ENCODE results near the gene NEO1. TPM values are rescaled to one million over a fixed set of nuclear protein-coding genes. Genes with fewer than 3 reads are reported as not detected.

Gene NEO1
- total RNA-seq, 1 donor from 2014 or later, result 30.3 TPM

DNA sequence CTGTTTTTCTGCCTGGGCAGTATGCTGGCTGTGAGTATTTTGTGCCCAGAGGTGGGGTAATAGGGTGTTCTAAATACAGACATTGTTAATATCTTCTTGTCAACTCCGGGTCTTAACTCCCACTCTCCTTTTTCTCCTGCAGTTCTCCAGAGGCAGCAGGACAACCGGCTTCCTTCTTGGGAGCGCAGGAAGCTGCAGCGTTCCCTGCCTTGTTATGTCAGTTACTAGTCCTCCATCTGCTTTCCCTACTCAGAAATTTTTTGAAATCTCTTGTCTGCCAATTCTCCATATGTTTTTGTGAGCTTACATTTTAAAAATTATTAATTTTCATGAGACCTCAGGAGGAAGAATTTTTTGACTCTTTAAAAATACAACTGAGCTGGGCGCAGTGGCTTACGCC is 67.2 kb downstream of the NEO1 start:
- Mint-ChIP-seq H3K27me3 (ENCODE audit: low read depth, unreplicated experiment) (no peaks in the 10 kb centered on the region), H3K4me3 (ENCODE audit: unreplicated experiment) (no peak overlapping the region), H3K4me1 (ENCODE audit: low read depth, unreplicated experiment) (no peaks in the 10 kb centered on the region), H3K27ac (ENCODE audit: unreplicated experiment) (peak overlapping the region; percentile 55), H3K36me3 (ENCODE audit: low read depth, unreplicated experiment) (no peaks in the 10 kb centered on the region), H3K9me3 (ENCODE audit: unreplicated experiment) (no peaks in the 10 kb centered on the region)
- Histone ChIP-seq H3K9ac (ENCODE audit: low read length) (no peak overlapping the region), H3K79me2 (ENCODE audit: insufficient read depth, low read length) (no peaks in the 10 kb centered on the region), H3K4me2 (ENCODE audit: low read length) (no peak overlapping the region), H3K9me3 (ENCODE audit: insufficient read depth, low read depth, low read length) (no peaks in the 10 kb centered on the region), H3K4me1 (ENCODE audit: insufficient read depth, low read length) (no peaks in the 10 kb centered on the region), H3K36me3 (ENCODE audit: insufficient read depth, low read length) (no peaks in the 10 kb centered on the region), H3K4me3 (ENCODE audit: insufficient read depth, low read depth, low read length) (no peak overlapping the region), H3K27ac (ENCODE audit: low read depth, low read length) (no peak overlapping the region), H4K20me1 (ENCODE audit: insufficient read depth, low read length) (no peaks in the 10 kb centered on the region), H2AFZ (ENCODE audit: low read depth, low read length) (no peak overlapping the region), H3K27me3 (ENCODE audit: insufficient read depth, low read length) (no peaks in the 10 kb centered on the region)
- no peak for FAIRE-seq
- no peak for DNase-seq (ENCODE audit: low read depth)
- TF ChIP-seq, protein P1, sequence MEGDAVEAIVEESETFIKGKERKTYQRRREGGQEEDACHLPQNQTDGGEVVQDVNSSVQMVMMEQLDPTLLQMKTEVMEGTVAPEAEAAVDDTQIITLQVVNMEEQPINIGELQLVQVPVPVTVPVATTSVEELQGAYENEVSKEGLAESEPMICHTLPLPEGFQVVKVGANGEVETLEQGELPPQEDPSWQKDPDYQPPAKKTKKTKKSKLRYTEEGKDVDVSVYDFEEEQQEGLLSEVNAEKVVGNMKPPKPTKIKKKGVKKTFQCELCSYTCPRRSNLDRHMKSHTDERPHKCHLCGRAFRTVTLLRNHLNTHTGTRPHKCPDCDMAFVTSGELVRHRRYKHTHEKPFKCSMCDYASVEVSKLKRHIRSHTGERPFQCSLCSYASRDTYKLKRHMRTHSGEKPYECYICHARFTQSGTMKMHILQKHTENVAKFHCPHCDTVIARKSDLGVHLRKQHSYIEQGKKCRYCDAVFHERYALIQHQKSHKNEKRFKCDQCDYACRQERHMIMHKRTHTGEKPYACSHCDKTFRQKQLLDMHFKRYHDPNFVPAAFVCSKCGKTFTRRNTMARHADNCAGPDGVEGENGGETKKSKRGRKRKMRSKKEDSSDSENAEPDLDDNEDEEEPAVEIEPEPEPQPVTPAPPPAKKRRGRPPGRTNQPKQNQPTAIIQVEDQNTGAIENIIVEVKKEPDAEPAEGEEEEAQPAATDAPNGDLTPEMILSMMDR (IDR thresholded peaks at IDR 0.05; ENCODE audit: insufficient read depth, low read depth, low read length), result no peak
- TF ChIP-seq EZH2 (IDR thresholded peaks at IDR 0.05; ENCODE audit: insufficient read depth, low read length), result no peak

DNA sequence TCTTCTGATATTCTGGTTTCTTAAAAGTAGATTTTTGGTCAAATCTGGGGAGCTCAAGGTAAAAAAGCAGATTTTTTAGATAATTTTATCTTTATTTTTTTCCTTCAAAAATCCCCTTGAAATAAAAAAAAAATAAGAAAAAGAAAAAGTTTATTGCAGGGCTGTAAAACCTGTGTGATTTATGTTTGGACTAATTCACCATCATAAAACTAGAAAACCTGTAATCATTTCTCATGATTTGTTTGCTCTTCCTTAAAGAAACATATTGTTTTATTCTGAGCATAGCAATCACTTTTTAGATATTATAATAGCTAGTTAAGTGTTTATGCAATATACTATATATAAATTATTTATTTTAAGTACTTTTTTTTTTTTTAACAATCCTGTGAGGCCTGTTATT is 68.0 kb downstream of the NEO1 start:
- Mint-ChIP-seq H3K4me3 (ENCODE audit: unreplicated experiment) (no peak overlapping the region), H3K4me1 (ENCODE audit: low read depth, unreplicated experiment) (peaks cover 3% of the 10 kb centered on the region), H3K9me3 (ENCODE audit: unreplicated experiment) (no peaks in the 10 kb centered on the region), H3K27me3 (ENCODE audit: low read depth, unreplicated experiment) (no peaks in the 10 kb centered on the region), H3K36me3 (ENCODE audit: low read depth, unreplicated experiment) (no peaks in the 10 kb centered on the region), H3K27ac (ENCODE audit: unreplicated experiment) (no peak overlapping the region)
- Histone ChIP-seq H3K4me2 (ENCODE audit: low read length) (no peak overlapping the region), H3K36me3 (ENCODE audit: insufficient read depth, low read length) (no peaks in the 10 kb centered on the region), H3K9me3 (ENCODE audit: insufficient read depth, low read depth, low read length) (no peaks in the 10 kb centered on the region), H3K27ac (ENCODE audit: low read depth, low read length) (no peak overlapping the region), H3K9ac (ENCODE audit: low read length) (no peak overlapping the region), H3K79me2 (ENCODE audit: insufficient read depth, low read length) (no peaks in the 10 kb centered on the region), H4K20me1 (ENCODE audit: insufficient read depth, low read length) (no peaks in the 10 kb centered on the region), H3K4me3 (ENCODE audit: insufficient read depth, low read depth, low read length) (no peak overlapping the region), H2AFZ (ENCODE audit: low read depth, low read length) (no peak overlapping the region), H3K4me1 (ENCODE audit: insufficient read depth, low read length) (no peaks in the 10 kb centered on the region), H3K27me3 (ENCODE audit: insufficient read depth, low read length) (no peaks in the 10 kb centered on the region)
- FAIRE-seq (no peak), DNase-seq (ENCODE audit: low read depth) (no peak)
- TF ChIP-seq, protein P1 (IDR thresholded peaks at IDR 0.05; ENCODE audit: insufficient read depth, low read depth, low read length), result no peak
- TF ChIP-seq EZH2 (IDR thresholded peaks at IDR 0.05; ENCODE audit: insufficient read depth, low read length), result no peak

DNA sequence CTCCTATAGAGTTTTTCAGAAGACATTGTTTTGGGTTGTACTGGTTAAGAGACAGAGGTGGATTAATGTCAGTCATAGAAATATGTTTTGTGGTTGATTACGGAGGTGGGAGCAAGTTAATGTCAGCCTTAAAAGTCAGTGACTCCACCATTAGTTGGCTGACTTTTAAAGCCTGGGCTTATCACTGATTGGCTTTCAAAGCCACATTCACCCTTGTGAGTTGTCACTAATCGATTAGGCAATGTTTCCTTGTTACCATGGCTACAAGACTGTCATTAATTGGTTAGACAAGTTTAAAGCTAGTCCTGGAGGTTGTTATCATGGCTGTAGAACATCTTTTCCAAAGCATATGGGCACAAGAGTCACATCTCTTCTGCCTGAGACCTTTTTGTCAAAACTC is 73.0 kb downstream of the NEO1 start:
- Mint-ChIP-seq H3K27ac (ENCODE audit: unreplicated experiment) (no peak overlapping the region), H3K9me3 (ENCODE audit: unreplicated experiment) (no peaks in the 10 kb centered on the region), H3K36me3 (ENCODE audit: low read depth, unreplicated experiment) (peaks cover 1% of the 10 kb centered on the region), H3K4me3 (ENCODE audit: unreplicated experiment) (no peak overlapping the region), H3K27me3 (ENCODE audit: low read depth, unreplicated experiment) (no peaks in the 10 kb centered on the region), H3K4me1 (ENCODE audit: low read depth, unreplicated experiment) (peaks cover 3% of the 10 kb centered on the region)
- Histone ChIP-seq H3K36me3 (ENCODE audit: insufficient read depth, low read length) (no peaks in the 10 kb centered on the region), H3K4me2 (ENCODE audit: low read length) (no peak overlapping the region), H3K27me3 (ENCODE audit: insufficient read depth, low read length) (no peaks in the 10 kb centered on the region), H3K79me2 (ENCODE audit: insufficient read depth, low read length) (no peaks in the 10 kb centered on the region), H3K4me3 (ENCODE audit: insufficient read depth, low read depth, low read length) (no peak overlapping the region), H3K27ac (ENCODE audit: low read depth, low read length) (no peak overlapping the region), H3K9ac (ENCODE audit: low read length) (no peak overlapping the region), H4K20me1 (ENCODE audit: insufficient read depth, low read length) (no peaks in the 10 kb centered on the region), H3K9me3 (ENCODE audit: insufficient read depth, low read depth, low read length) (no peaks in the 10 kb centered on the region), H2AFZ (ENCODE audit: low read depth, low read length) (no peak overlapping the region), H3K4me1 (ENCODE audit: insufficient read depth, low read length) (no peaks in the 10 kb centered on the region)
- no peak for TF ChIP-seq EZH2 (IDR thresholded peaks at IDR 0.05; ENCODE audit: insufficient read depth, low read length)
- TF ChIP-seq, protein P1 (IDR thresholded peaks at IDR 0.05; ENCODE audit: insufficient read depth, low read depth, low read length), result no peak
- FAIRE-seq (no peak), DNase-seq (ENCODE audit: low read depth) (no peak)
